Fibroblast of lung (primary cell): Measurements from ENCODE around the gene SLC38A10. TPM values are rescaled to one million over a fixed set of nuclear protein-coding genes. Genes with fewer than 3 reads are reported as not detected.
A peak's percentile ranks its signal among the peaks of the same experiment; 100 is the strongest.

Experiments used
- DNase-seq, 2 donors: peaks; one replicate each; pipeline versions ENCODE4 v3.0.0 to v3.0.0-alpha.2; 2010; ENCODE audit warnings: low read depth in 2 of 2
- H2AFZ ChIP-seq: 2 replicates; pipeline ENCODE4 v1.5.1; 2012; ENCODE audit warnings: low read length, control low read depth, inconsistent platforms
- H3K27ac ChIP-seq: 2 replicates; pipeline ENCODE4 v1.5.1; 2011; ENCODE audit warnings: low read length, control low read depth; ENCODE audit not compliant: insufficient read depth
- H3K27me3 ChIP-seq: 2 replicates; pipeline ENCODE4 v1.5.1; 2011; ENCODE audit warnings: mild to moderate bottlenecking, low read length; ENCODE audit not compliant: control insufficient read depth, insufficient read depth
- H3K36me3 ChIP-seq: 2 replicates; pipeline ENCODE4 v1.5.1; 2011; ENCODE audit warnings: low read length; ENCODE audit not compliant: control insufficient read depth, insufficient read depth
- H3K4me1 ChIP-seq: 2 replicates; pipeline ENCODE4 v1.5.1; 2011; ENCODE audit warnings: low read length; ENCODE audit not compliant: control insufficient read depth, insufficient read depth; ENCODE audit errors: extremely low read depth
- H3K4me2 ChIP-seq: 2 replicates; pipeline ENCODE4 v1.5.1; 2011; ENCODE audit warnings: low read length, control low read depth; ENCODE audit not compliant: insufficient read depth; ENCODE audit errors: extremely low read depth
- H3K4me3 ChIP-seq, 4 experiments: fragments of 200-600 bp in 1 of 4; sonication (generic) in 1 of 4; replicated peaks in 1 of 4; 2 replicates each; pipeline ENCODE4 v1.5.1; 2011 to 2016; ENCODE audit warnings: low read length in 4 of 4, low read depth in 3 of 4, mild to moderate bottlenecking in 3 of 4, control low read depth in 2 of 4, inconsistent platforms in 1 of 4, mixed read lengths in 1 of 4; ENCODE audit not compliant: insufficient read depth in 1 of 4; ENCODE audit errors: control extremely low read depth in 1 of 4
- H3K79me2 ChIP-seq: 2 replicates; pipeline ENCODE4 v1.5.1; 2012; ENCODE audit warnings: mild to moderate bottlenecking, low read length, inconsistent platforms; ENCODE audit not compliant: control insufficient read depth, insufficient read depth
- H3K9ac ChIP-seq: 2 replicates; pipeline ENCODE4 v1.5.1; 2011; ENCODE audit warnings: mild to moderate bottlenecking, low read length, control low read depth; ENCODE audit not compliant: insufficient read depth
- H3K9me3 ChIP-seq: 2 replicates; pipeline ENCODE4 v1.5.1; 2012; ENCODE audit warnings: low read depth, low read length; ENCODE audit not compliant: control insufficient read depth, insufficient read depth
- H4K20me1 ChIP-seq: 2 replicates; pipeline ENCODE4 v1.5.1; 2011; ENCODE audit warnings: low read length; ENCODE audit not compliant: control insufficient read depth, insufficient read depth; ENCODE audit errors: extremely low read depth
- CTCF ChIP-seq, 2 donors: IDR thresholded peaks in 1 of 2; conservative IDR thresholded peaks in 1 of 2; 1 replicate in 1 of 2; 2 replicates in 1 of 2; pipeline ENCODE4 v1.5.1; 2011 to 2012; ENCODE audit warnings: low read length in 2 of 2, control low read depth in 1 of 2, inconsistent platforms in 1 of 2, low read depth in 1 of 2, mild to moderate bottlenecking in 1 of 2
- EZH2 ChIP-seq: IDR thresholded peaks from 2 replicates; pipeline ENCODE4 v1.5.1; 2012; ENCODE audit warnings: low read length, control low read depth, mild to moderate bottlenecking; ENCODE audit errors: missing control alignments
- polyA plus RNA-seq, 2 donors: library from polyadenylated mRNA; depleted of rRNA in 1 of 2; stranded (reverse) in 1 of 2; unstranded in 1 of 2; fragments of >200 nt; gene quantifications; 2 replicates each; pipeline ENCODE4 v1.2.1, GENCODE V29; 2011 to 2012; ENCODE audit warnings: missing spikeins in 1 of 2
- total RNA-seq: library from RNA; depleted of rRNA; stranded (reverse); fragments of >200 nt; gene quantifications from 2 replicates; pipeline ENCODE4 v1.2.1, GENCODE V29; 2014

Gene SLC38A10
- total and polyA plus RNA-seq, 2 donors (not counting 1 experiment from before 2014, with no cell fraction given): 23.6 to 53.2 TPM

GRCh38 chr17:81292450-81292849 lies 2.7 kb downstream of the SLC38A10 start:
- peaks cover 33% of the 10 kb centered on the region for H3K79me2 ChIP-seq
- DNase-seq: no peak
- H3K36me3 ChIP-seq: peaks cover 2% of the 10 kb centered on the region
- H3K9ac ChIP-seq: no peak overlapping the region
- H4K20me1 ChIP-seq: no peaks in the 10 kb centered on the region
- no peak for TF ChIP-seq CTCF (conservative IDR thresholded peaks at IDR 0.05 in 1 of 2, IDR thresholded peaks at IDR 0.05 in 1 of 2; ENCODE audit: low read depth in 1 of 2, low read length in 2 of 2)
- H3K27ac ChIP-seq: no peak overlapping the region
- H3K4me1 ChIP-seq: peaks cover 4% of the 10 kb centered on the region
- H3K4me2 ChIP-seq: no peak overlapping the region
- H3K9me3 ChIP-seq: no peaks in the 10 kb centered on the region
- no peak overlapping the region for H3K4me3 ChIP-seq
- no peak overlapping the region for H2AFZ ChIP-seq
- no peaks in the 10 kb centered on the region for H3K27me3 ChIP-seq

- H2AFZ ChIP-seq: no peak overlapping the region
- H3K4me1 ChIP-seq: peaks cover 4% of the 10 kb centered on the region
- H3K9me3 ChIP-seq: no peaks in the 10 kb centered on the region
- peaks cover 2% of the 10 kb centered on the region for H3K36me3 ChIP-seq
- TF ChIP-seq EZH2: no peak
- peak; percentile 48 to 61 for TF ChIP-seq CTCF (conservative IDR thresholded peaks at IDR 0.05 in 1 of 2, IDR thresholded peaks at IDR 0.05 in 1 of 2; ENCODE audit: low read depth in 1 of 2, low read length in 2 of 2)
- no peaks in the 10 kb centered on the region for H3K27me3 ChIP-seq
- no peaks in the 10 kb centered on the region for H4K20me1 ChIP-seq
- H3K9ac ChIP-seq: no peak overlapping the region
- no peak overlapping the region for H3K4me2 ChIP-seq
- no peak overlapping the region for H3K4me3 ChIP-seq
- no peak overlapping the region for H3K27ac ChIP-seq
- DNase-seq: peak; percentile 27 to 55
- H3K79me2 ChIP-seq: peaks cover 38% of the 10 kb centered on the region
These were observed 3.4 kb downstream of the SLC38A10 start for GRCh38 chr17:81291662-81292061.

GRCh38 chr17:81290230-81290629 lies 4.9 kb downstream of the SLC38A10 start:
- Histone ChIP-seq H4K20me1 (no peaks in the 10 kb centered on the region), H3K9ac (no peak overlapping the region), H3K27ac (no peak overlapping the region), H3K79me2 (peaks cover 43% of the 10 kb centered on the region), H3K4me1 (peaks cover 3% of the 10 kb centered on the region), H2AFZ (no peak overlapping the region), H3K36me3 (peaks cover 5% of the 10 kb centered on the region), H3K4me3 (no peak overlapping the region), H3K4me2 (no peak overlapping the region), H3K9me3 (no peaks in the 10 kb centered on the region), H3K27me3 (no peaks in the 10 kb centered on the region)
- no peak for TF ChIP-seq EZH2
- no peak for TF ChIP-seq CTCF (conservative IDR thresholded peaks at IDR 0.05 in 1 of 2, IDR thresholded peaks at IDR 0.05 in 1 of 2; ENCODE audit: low read depth in 1 of 2, low read length in 2 of 2)
- DNase-seq: no peak
